GM12891 (cell line): ENCODE data around the gene IDH2.

Experiments used
- DNase-seq: peaks from one replicate; pipeline ENCODE4 v3.0.0; 2011; ENCODE audit warnings: low spot score; ENCODE audit not compliant: insufficient read length
- FAIRE-seq: peaks from 2 replicates; lab custom pipeline; 2011; peaks lifted over from hg19 to GRCh38; lab: Jason Lieb, UNC
- PAX5 ChIP-seq: IDR thresholded peaks from 2 replicates; pipeline ENCODE4 v1.6.1; 2011; ENCODE audit warnings: low read length, moderate library complexity, mild to moderate bottlenecking; ENCODE audit not compliant: insufficient read depth, severe bottlenecking
- POLR2A ChIP-seq: IDR thresholded peaks from 2 replicates; pipeline ENCODE4 v1.6.1; 2011; ENCODE audit warnings: low read depth, low read length, control low read depth
- POLR2AphosphoS5 ChIP-seq: IDR thresholded peaks from 2 replicates; pipeline ENCODE4 v1.6.1; 2011; ENCODE audit warnings: low read depth, low read length, control low read depth
- POU2F2 ChIP-seq: IDR thresholded peaks from 2 replicates; pipeline ENCODE4 v1.6.1; 2011; ENCODE audit warnings: low read depth, mild to moderate bottlenecking, control low read depth, low read length, moderate library complexity
- SPI1 ChIP-seq: IDR thresholded peaks from 2 replicates; pipeline ENCODE4 v1.6.1; 2011; ENCODE audit warnings: low read depth, low read length, control low read depth
- TAF1 ChIP-seq: IDR thresholded peaks from 2 replicates; pipeline ENCODE4 v1.6.1; 2011; ENCODE audit warnings: low read depth, low read length, control low read depth

The IDH2 gene

DNA sequence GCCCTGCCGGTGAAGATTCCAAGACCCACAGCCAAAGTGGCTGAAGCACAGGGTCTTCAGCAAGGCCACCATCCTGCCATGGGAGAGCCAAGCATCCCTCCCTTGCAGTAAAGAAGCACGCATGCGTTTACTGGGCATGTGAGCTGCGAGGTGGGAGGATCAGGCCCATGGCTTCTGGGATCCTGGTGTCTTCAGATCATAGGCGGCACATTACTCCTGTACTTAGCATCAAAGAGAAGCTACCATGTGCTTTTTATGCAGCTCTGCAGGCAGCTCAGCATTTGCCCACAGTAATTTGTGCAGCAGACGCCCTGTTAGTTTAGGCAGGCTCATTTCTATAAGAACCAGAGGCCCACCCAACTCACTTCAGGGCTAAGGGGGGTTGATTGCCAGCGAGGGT lies 45.7 kb downstream of the IDH2 start:
- DNase-seq (no peak), FAIRE-seq (no peak)
- TF ChIP-seq SPI1 (no peak), POU2F2 (no peak), TAF1 (no peak), POLR2AphosphoS5 (no peak), PAX5 (no peak), POLR2A (no peak)

- DNase-seq, result no peak
Measured at GRCh38 chr15:90055182-90055581, 47.1 kb downstream of the IDH2 start.

DNA sequence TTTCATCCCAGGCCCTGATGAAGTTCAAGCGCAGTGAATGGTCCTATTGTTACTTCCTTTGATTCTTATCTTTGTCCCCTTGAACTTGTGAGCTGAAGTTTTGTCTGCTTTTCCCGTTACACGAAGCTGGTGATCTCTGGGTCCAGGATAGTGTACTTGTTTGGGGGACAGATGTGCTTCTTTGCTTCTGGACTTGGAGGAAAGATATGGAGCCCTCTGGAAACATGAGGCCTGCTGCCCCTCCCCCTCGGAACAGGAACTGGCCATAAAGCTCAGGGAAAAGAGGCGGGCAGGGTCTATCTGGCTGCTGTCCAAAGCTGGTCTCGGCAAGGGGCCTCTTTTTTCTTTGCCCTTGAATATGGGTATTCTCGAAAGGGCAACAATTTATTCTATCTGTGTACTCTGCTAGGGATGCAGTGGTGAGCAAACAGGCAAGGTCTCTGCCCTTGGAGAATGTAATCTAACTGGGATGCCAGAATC lies 47.6 kb downstream of the IDH2 start:
- no peak for TF ChIP-seq PAX5
- no peak for TF ChIP-seq SPI1
- no peak for TF ChIP-seq TAF1
- TF ChIP-seq POU2F2, result no peak
- TF ChIP-seq POLR2AphosphoS5, result no peak
- no peak for TF ChIP-seq POLR2A
- DNase-seq (no peak), FAIRE-seq (no peak)

More at GRCh38 chr15:90055182-90055581, 47.1 kb downstream of the IDH2 start:
- TF ChIP-seq PAX5 (no peak), POLR2A (no peak), SPI1 (no peak), POU2F2 (no peak), TAF1 (no peak), POLR2AphosphoS5 (no peak)
- no peak for FAIRE-seq

DNA sequence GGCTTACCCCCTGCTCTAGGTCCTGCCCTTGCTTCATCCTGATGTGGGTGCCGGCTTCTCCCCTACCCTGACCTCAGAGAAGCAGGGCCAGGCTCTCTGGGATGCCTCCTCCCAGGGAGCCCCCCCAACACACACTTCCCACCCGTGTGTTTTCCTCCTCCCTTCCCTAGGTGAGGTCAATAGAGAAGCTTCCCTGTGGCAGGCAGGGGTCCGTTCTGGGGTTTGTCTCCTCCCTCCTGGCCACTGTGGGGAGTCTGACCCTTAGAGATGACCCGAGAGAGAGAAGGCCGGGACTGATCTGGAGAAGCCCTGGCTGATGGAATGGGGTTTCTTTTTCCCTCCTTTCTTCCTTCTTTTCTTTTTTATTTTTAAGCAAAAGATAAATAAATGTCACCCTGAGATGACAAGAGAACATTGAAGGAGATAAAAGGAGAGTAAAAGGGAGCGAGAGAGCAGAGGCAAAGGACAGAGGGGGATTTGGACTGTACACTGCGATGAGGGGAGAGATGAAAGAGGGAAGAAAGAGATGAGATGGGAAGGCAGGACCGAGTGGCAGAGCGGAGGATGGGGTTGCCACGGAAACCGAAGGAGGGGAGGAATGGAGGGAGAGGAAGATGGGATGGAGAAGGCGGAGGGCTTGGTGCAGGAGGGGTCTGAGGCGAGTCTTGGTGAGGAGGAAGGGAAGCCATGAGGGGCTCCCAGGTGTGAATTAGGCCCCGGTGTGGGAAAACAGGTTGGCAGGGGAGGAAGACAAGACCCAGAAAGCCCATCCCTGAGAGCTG lies 48.4 kb downstream of the IDH2 start:
- FAIRE-seq (no peak), DNase-seq (no peak)
- TF ChIP-seq PAX5 (no peak), POLR2AphosphoS5 (no peak), POLR2A (no peak), SPI1 (no peak), POU2F2 (no peak), TAF1 (no peak)

- FAIRE-seq (no peak), DNase-seq (no peak)
- TF ChIP-seq POLR2AphosphoS5 (no peak), PAX5 (no peak), SPI1 (no peak), POLR2A (no peak), POU2F2 (no peak), TAF1 (no peak)
Measured at GRCh38 chr15:90051874-90052273, 50.4 kb downstream of the IDH2 start.

- DNase-seq (no peak), FAIRE-seq (no peak)
- TF ChIP-seq POU2F2, result no peak
- no peak for TF ChIP-seq PAX5
- no peak for TF ChIP-seq POLR2A
- no peak for TF ChIP-seq SPI1
- TF ChIP-seq POLR2AphosphoS5, result no peak
- TF ChIP-seq TAF1, result no peak
Measured at GRCh38 chr15:90049666-90050604, 52.3 kb downstream of the IDH2 start.

GRCh38 chr15:90049030-90049429 lies 53.2 kb downstream of the IDH2 start:
- DNase-seq (no peak), FAIRE-seq (no peak)
- TF ChIP-seq SPI1 (no peak), TAF1 (no peak), PAX5 (no peak)

- DNase-seq (no peak), FAIRE-seq (no peak)
- TF ChIP-seq POLR2A (no peak), PAX5 (no peak), TAF1 (no peak), SPI1 (no peak), POU2F2 (no peak), POLR2AphosphoS5 (no peak)
Measured at GRCh38 chr15:90047956-90048575, 54.2 kb downstream of the IDH2 start.

DNA sequence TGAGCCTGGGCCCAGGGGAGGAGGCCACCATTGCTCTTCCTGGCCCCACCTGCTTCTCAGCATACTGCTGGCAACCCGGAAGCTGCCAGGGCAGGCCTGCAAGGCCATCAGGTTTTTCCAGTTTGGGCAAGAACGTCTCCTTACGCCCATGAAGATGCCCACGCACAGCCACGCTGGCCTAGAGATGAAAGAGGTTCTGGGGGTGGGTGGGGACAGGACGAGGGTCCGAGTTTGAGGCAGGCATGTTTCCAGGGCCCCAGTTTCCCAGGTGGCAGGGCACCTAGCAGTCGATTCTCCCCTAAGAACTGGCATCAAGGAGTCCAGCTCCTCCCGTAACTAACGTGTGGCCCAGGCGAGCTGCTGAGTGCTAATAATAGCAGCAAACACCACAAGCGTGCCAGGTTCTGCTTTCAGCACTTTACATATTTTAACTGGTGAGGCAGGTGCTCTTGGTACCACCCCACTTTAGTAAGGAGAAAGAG lies 55.3 kb downstream of the IDH2 start:
- FAIRE-seq (no peak), DNase-seq (peak; percentile 47)
- TF ChIP-seq TAF1 (no peak), POLR2AphosphoS5 (no peak), SPI1 (no peak), PAX5 (no peak), POLR2A (no peak), POU2F2 (0 out of 2 replicates have a peak, but pooled peaks have one; percentile 37)
